K562 (cell line): ENCODE results near the gene CLTC. TPM values are rescaled to one million over a fixed set of nuclear protein-coding genes. Genes with fewer than 3 reads are reported as not detected.

ENCODE experiments used
- BMI1 ChIP-seq: fragments of 150-350 bp; IDR thresholded peaks from 2 replicates; pipeline ENCODE4 v1.6.1; 2014; ENCODE audit warnings: low read length
- BRD4 ChIP-seq: fragments of 200-600 bp; sonication (generic); IDR thresholded peaks from 2 replicates; pipeline ENCODE4 v1.6.1; 2017; ENCODE audit warnings: inconsistent platforms
- ETS1 ChIP-seq: conservative IDR thresholded peaks from 2 replicates; pipeline ENCODE4 v1.6.1; 2011; ENCODE audit warnings: low read depth, mild to moderate bottlenecking, low read length; ENCODE audit not compliant: control insufficient read depth
- GTF2B ChIP-seq: IDR thresholded peaks from 2 replicates; pipeline ENCODE4 v1.6.1; 2011; ENCODE audit not compliant: insufficient read length; ENCODE audit errors: extremely low read depth
- LEF1 ChIP-seq: fragments of 450-650 bp; IDR thresholded peaks from 2 replicates; pipeline ENCODE4 v1.6.1; 2016; ENCODE audit warnings: mild to moderate bottlenecking
- MAFF ChIP-seq: IDR thresholded peaks from 2 replicates; pipeline ENCODE4 v1.6.1; 2012; ENCODE audit warnings: low read length, improper control_type of control experiment
- MXD1 ChIP-seq: fragments of 250-450 bp; sonication (Bioruptor Pico); IDR thresholded peaks from 2 replicates; pipeline ENCODE4 v1.8.0; 2021; ENCODE audit warnings: borderline replicate concordance, mild to moderate bottlenecking, moderate library complexity; ENCODE audit not compliant: poor library complexity, severe bottlenecking
- PHF8 ChIP-seq: fragments of 200-600 bp; sonication (generic); IDR thresholded peaks from 2 replicates; pipeline ENCODE4 v1.6.1; 2012; ENCODE audit warnings: mixed run types, mild to moderate bottlenecking, inconsistent platforms, low read length, moderate library complexity, borderline replicate concordance
- POLR2H ChIP-seq: IDR thresholded peaks from 2 replicates; pipeline ENCODE4 v1.6.1; 2016; ENCODE audit warnings: missing genetic modification characterization, low read depth, mild to moderate bottlenecking, control low read depth, missing compliant biosample characterization, moderate library complexity
- SPI1 ChIP-seq: IDR thresholded peaks from 2 replicates; pipeline ENCODE4 v1.6.1; 2011; ENCODE audit warnings: low read depth, low read length, control low read depth, borderline replicate concordance
- TEAD4 ChIP-seq, 2 experiments: sonication (generic) in 1 of 2; formaldehyde crosslinking in 1 of 2; IDR thresholded peaks; 2 replicates each; pipeline versions ENCODE4 v1.6.1 to v1.8.0; 2012 to 2022; ENCODE audit warnings: borderline replicate concordance in 1 of 2, inconsistent platforms in 1 of 2, low read length in 1 of 2, mild to moderate bottlenecking in 1 of 2, missing genetic modification reagents in 1 of 2
- ZBTB1 ChIP-seq: sonication (generic); formaldehyde crosslinking; IDR thresholded peaks from 2 replicates; pipeline ENCODE4 v1.8.1; 2023; ENCODE audit warnings: missing genetic modification reagents, low read depth, mild to moderate bottlenecking, borderline replicate concordance
- ZBTB11 ChIP-seq, 3 experiments: fragments of 200-800 bp in 1 of 3; fragments of 250-450 bp in 1 of 3; fragments of 450-650 bp in 1 of 3; sonication (Bioruptor Pico) in 1 of 3; sonication (Bioruptor generic) in 1 of 3; formaldehyde crosslinking in 1 of 3; IDR thresholded peaks; 2 replicates each; pipeline versions ENCODE4 v1.6.1 to v1.8.0; 2016 to 2022; ENCODE audit warnings: mild to moderate bottlenecking in 2 of 3, missing genetic modification characterization in 2 of 3, missing compliant biosample characterization in 1 of 3, moderate library complexity in 1 of 3
- ZNF699 ChIP-seq: fragments of 250-450 bp; sonication (Bioruptor Pico); IDR thresholded peaks from 2 replicates; pipeline ENCODE4 v1.8.0; 2021; ENCODE audit warnings: mild to moderate bottlenecking, moderate library complexity; ENCODE audit not compliant: insufficient replicate concordance
- polyA plus RNA-seq, 8 experiments: library from polyadenylated mRNA; depleted of rRNA in 4 of 8; stranded (reverse) in 5 of 8; unstranded in 3 of 8; fragments of >200 nt; fragmentation: Nextera tagmentation in 2 of 8; fragmentation: Illumina TruSeq in 1 of 8; extraction: Ambion mirVana in 2 of 8; extraction: Trizol in 1 of 8; gene quantifications; 2 replicates each; pipeline versions ENCODE4 v1.2.1 to v1.2.3, GENCODE V29; 2011 to 2014; ENCODE audit warnings: inconsistent platforms in 1 of 8, missing spikeins in 1 of 8
- total RNA-seq, 7 experiments: library from RNA; depleted of rRNA in 6 of 7; stranded (reverse); fragments of >200 nt in 6 of 7; fragmentation: Illumina TruSeq in 2 of 7; extraction: Trizol in 2 of 7; gene quantifications; 2 replicates each; pipeline versions ENCODE4 v1.2.1 to v1.2.3, GENCODE V29; 2011 to 2021; ENCODE audit warnings: low replicate concordance in 1 of 7

Gene CLTC
- total and polyA plus RNA-seq, 9 of the 15 experiments (the other 6 are each of a cell fraction or from before 2014, with no cell fraction given): 115 to 267 (median 174) TPM

GRCh38 chr17:59707149-59707970 lies 87.7 kb downstream of the CLTC start, which contains the start of the genes PTRH2 and VMP1 (continued):
- TF ChIP-seq ZBTB11 (CRISPR knock-in tag; IDR thresholded peaks at IDR 0.05) (peak; percentile 62 to 98 (median 96)), ETS1 (peak; percentile 16; the same call in 1 of the 2 replicates), MAFF (peak; percentile 72), BRD4 (peak; percentile 97; the same call in 1 of the 2 replicates), BMI1 (no peak), TEAD4 (IDR thresholded peaks at IDR 0.05; ENCODE audit: low read length) (peak; percentile 38; the same call in 1 of the 2 replicates), TEAD4 (CRISPR knock-in tag; IDR thresholded peaks at IDR 0.05; ENCODE audit: borderline replicate concordance) (no peak), MXD1 (CRISPR knock-in tag) (peak; percentile 91), ZNF699 (no peak), GTF2B (peak; percentile 9), POLR2H (tag) (peak; percentile 91), SPI1 (0 out of 2 replicates have a peak, but pooled peaks have one; percentile 30), PHF8 (peak; percentile 90), LEF1 (peak; percentile 53), ZBTB1 (CRISPR knock-in tag) (peak; percentile 52)
